Stimulated activated CD8-positive, alpha-beta memory T cell treated with anti-CD3 and anti-CD28 coated beads, Interleukin-15, amount 100 ng/mL, for 48 hours (primary cell): Measurements from ENCODE around the gene PIMREG.
A peak's percentile ranks its signal among the peaks of the same experiment; 100 is the strongest.
"Not testable (repeated sequence)": the region's sequence is repeated elsewhere in the genome, so short reads cannot be mapped to it uniquely, and the experiment has no call there.

ENCODE experiments used
- DNase-seq, 2 donors: peaks; one replicate each; pipeline ENCODE4 v3.0.0-alpha.2; 2020; ENCODE audit warnings: low read depth in 2 of 2

The PIMREG gene

GRCh38 chr17:6478486-6478885 lies 34.2 kb downstream of the PIMREG start:
- no peak for DNase-seq

GRCh38 chr17:6479622-6480302 lies 35.5 kb downstream of the PIMREG start:
- DNase-seq = no peak

- DNase-seq = no peak
Observed at GRCh38 chr17:6480303-6480675, 36.0 kb downstream of the PIMREG start.

GRCh38 chr17:6482105-6482455 lies 37.8 kb downstream of the PIMREG start:
- no peak for DNase-seq

GRCh38 chr17:6482796-6483195 lies 38.5 kb downstream of the PIMREG start:
- DNase-seq = not testable (repeated sequence)

- no peak for DNase-seq
Observed at GRCh38 chr17:6483507-6483906, 39.3 kb downstream of the PIMREG start.

GRCh38 chr17:6485646-6486412 lies 41.6 kb downstream of the PIMREG start:
- no peak for DNase-seq

- no peak for DNase-seq
Observed at GRCh38 chr17:6487251-6488007, 43.2 kb downstream of the PIMREG start.

- no peak for DNase-seq
Observed at GRCh38 chr17:6488008-6488539, 43.8 kb downstream of the PIMREG start.

- no peak for DNase-seq
Observed at GRCh38 chr17:6489016-6489550, 44.8 kb downstream of the PIMREG start.

GRCh38 chr17:6491071-6491700 lies 46.9 kb downstream of the PIMREG start:
- no peak for DNase-seq

GRCh38 chr17:6492892-6493674 lies 48.8 kb downstream of the PIMREG start:
- DNase-seq = no peak

GRCh38 chr17:6494239-6494941 lies 50.1 kb downstream of the PIMREG start:
- no peak for DNase-seq

GRCh38 chr17:6495450-6496115 lies 51.3 kb downstream of the PIMREG start:
- DNase-seq = no peak

GRCh38 chr17:6496116-6496481 lies 51.8 kb downstream of the PIMREG start:
- peak in 1 of 2 donors; percentile 8 for DNase-seq

GRCh38 chr17:6496640-6497441 lies 52.6 kb downstream of the PIMREG start:
- no peak for DNase-seq

- DNase-seq = no peak
Observed at GRCh38 chr17:6497496-6498221, 53.4 kb downstream of the PIMREG start.

GRCh38 chr17:6498356-6498755 lies 54.1 kb downstream of the PIMREG start:
- DNase-seq = no peak
